Trophoblast cell (in vitro differentiated cells and primary cell): ENCODE results near the gene COA8.

ENCODE experiments used
- DNase-seq, 2 donors: peaks; one replicate each; pipeline ENCODE4 v3.0.0-alpha.2; 2016
- H2AFZ ChIP-seq: 2 replicates; pipeline ENCODE4 v1.6.1; 2013; ENCODE audit warnings: low read length, moderate library complexity, mild to moderate bottlenecking; ENCODE audit not compliant: insufficient read depth, poor library complexity
- H2AK5ac ChIP-seq: 2 replicates; pipeline ENCODE4 v1.6.1; 2013; ENCODE audit warnings: mild to moderate bottlenecking, low read length
- H2BK120ac ChIP-seq: 2 replicates; pipeline ENCODE4 v1.6.1; 2013; ENCODE audit warnings: low read length, mild to moderate bottlenecking, moderate library complexity; ENCODE audit not compliant: insufficient read depth, poor library complexity
- H2BK12ac ChIP-seq: 2 replicates; pipeline ENCODE4 v1.6.1; 2013; ENCODE audit warnings: mild to moderate bottlenecking, low read length, moderate library complexity
- H2BK5ac ChIP-seq: 2 replicates; pipeline ENCODE4 v1.6.1; 2013; ENCODE audit warnings: low read length, low read depth, moderate library complexity, mild to moderate bottlenecking; ENCODE audit not compliant: poor library complexity
- H3K14ac ChIP-seq: 2 replicates; pipeline ENCODE4 v1.6.1; 2013; ENCODE audit warnings: mild to moderate bottlenecking, low read length
- H3K18ac ChIP-seq: 2 replicates; pipeline ENCODE4 v1.6.1; 2013; ENCODE audit warnings: mild to moderate bottlenecking, low read length
- H3K23ac ChIP-seq: 2 replicates; pipeline ENCODE4 v1.6.1; 2013; ENCODE audit warnings: low read length
- H3K27ac ChIP-seq: 2 replicates; pipeline ENCODE4 v1.5.1; 2013; ENCODE audit warnings: low read depth, mild to moderate bottlenecking, inconsistent platforms, low read length, moderate library complexity
- H3K27me3 ChIP-seq: 2 replicates; pipeline ENCODE4 v1.6.1; 2013; ENCODE audit warnings: inconsistent platforms, mild to moderate bottlenecking, low read length, moderate library complexity; ENCODE audit not compliant: insufficient read depth
- H3K36me3 ChIP-seq, 2 experiments: 1 replicate in 1 of 2; 2 replicates in 1 of 2; pipeline ENCODE4 v1.6.1; 2013; ENCODE audit warnings: low read length in 2 of 2, mild to moderate bottlenecking in 2 of 2, moderate library complexity in 1 of 2; ENCODE audit not compliant: insufficient read depth in 2 of 2, control insufficient read depth in 1 of 2
- H3K4ac ChIP-seq: 2 replicates; pipeline ENCODE4 v1.6.1; 2013; ENCODE audit warnings: low read depth, mild to moderate bottlenecking, low read length, moderate library complexity
- H3K4me1 ChIP-seq, 2 experiments: 1 replicate in 1 of 2; 2 replicates in 1 of 2; pipeline ENCODE4 v1.6.1; 2013; ENCODE audit warnings: low read length in 2 of 2, mild to moderate bottlenecking in 2 of 2, moderate library complexity in 1 of 2; ENCODE audit not compliant: insufficient read depth in 2 of 2, control insufficient read depth in 1 of 2
- H3K4me2 ChIP-seq: 2 replicates; pipeline ENCODE4 v1.6.1; 2013; ENCODE audit warnings: inconsistent platforms, mild to moderate bottlenecking, low read length, moderate library complexity
- H3K4me3 ChIP-seq: 2 replicates; pipeline ENCODE4 v1.5.1; 2013; ENCODE audit warnings: mild to moderate bottlenecking, low read depth, low read length, inconsistent platforms
- H3K79me1 ChIP-seq: one replicate; pipeline ENCODE4 v1.6.1; 2013; ENCODE audit warnings: low read length
- H3K79me2 ChIP-seq: 2 replicates; pipeline ENCODE4 v1.6.1; 2013; ENCODE audit warnings: low read length, mild to moderate bottlenecking; ENCODE audit not compliant: control insufficient read depth, insufficient read depth, poor library complexity
- H3K9ac ChIP-seq: 2 replicates; pipeline ENCODE4 v1.6.1; 2013; ENCODE audit warnings: mild to moderate bottlenecking, low read length
- H3K9me3 ChIP-seq: 2 replicates; pipeline ENCODE4 v1.6.1; 2013; ENCODE audit warnings: low read depth, mild to moderate bottlenecking, control low read depth, inconsistent platforms, low read length; ENCODE audit not compliant: insufficient read depth
- H4K12ac ChIP-seq: 2 replicates; pipeline ENCODE4 v1.6.1; 2013; ENCODE audit warnings: low read depth, mild to moderate bottlenecking, low read length, moderate library complexity
- H4K8ac ChIP-seq: 2 replicates; pipeline ENCODE4 v1.6.1; 2013; ENCODE audit warnings: low read depth, mild to moderate bottlenecking, low read length, moderate library complexity
- H4K91ac ChIP-seq: one replicate; pipeline ENCODE4 v1.6.1; 2013; ENCODE audit warnings: low read depth, mild to moderate bottlenecking, low read length, moderate library complexity
- WGBS: extraction: QIAGEN DNeasy Blood & Tissue Kit; methylation state at CpG from one replicate; pipeline ENCODE4 v1.1.7; 2013; ENCODE audit warnings: missing lambda C conversion rate; ENCODE audit not compliant: insufficient read length, insufficient coverage; ENCODE audit errors: extremely low coverage; 5-methylcytosine and 5-hydroxymethylcytosine counted together

COA8 gene

DNA sequence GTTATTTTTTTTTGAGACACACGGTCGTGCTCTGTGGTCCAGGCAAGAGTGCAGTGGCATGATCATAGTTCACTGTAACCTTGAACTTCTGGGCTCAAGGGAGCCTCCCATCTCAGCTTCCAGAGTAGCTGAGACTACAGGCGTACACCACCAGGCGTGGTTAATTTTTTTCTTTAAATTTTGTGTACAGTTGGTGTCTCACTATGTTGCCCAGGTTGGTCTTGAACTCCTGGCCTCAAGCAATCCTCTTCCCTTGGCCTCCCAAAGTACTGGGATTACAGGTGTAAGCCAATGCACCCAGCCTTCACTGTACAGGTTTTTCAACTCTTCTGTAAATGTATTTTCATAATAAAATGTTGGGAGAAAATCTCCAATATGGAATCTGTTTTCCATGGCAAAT, 60.5 kb downstream of the COA8 start:
- Histone ChIP-seq H3K4me2 (no peak overlapping the region), H3K4me1 (peaks cover 7 to 11% of the 10 kb centered on the region in 2 experiments), H2BK120ac (no peak overlapping the region), H4K8ac (no peak overlapping the region), H3K4me3 (no peak overlapping the region), H4K12ac (no peak overlapping the region), H2BK12ac (no peak overlapping the region), H3K79me2 (peaks cover under 1% of the 10 kb centered on the region), H3K23ac (no peak overlapping the region), H3K9me3 (no peaks in the 10 kb centered on the region), H2AFZ (no peak overlapping the region), H3K27ac (no peak overlapping the region), H4K91ac (no peak overlapping the region), H2AK5ac (no peak overlapping the region), H2BK5ac (no peak overlapping the region), H3K36me3 (no peaks in the 10 kb centered on the region), H3K27me3 (no peaks in the 10 kb centered on the region), H3K4ac (no peak overlapping the region), H3K14ac (no peak overlapping the region), H3K79me1 (peaks cover 4% of the 10 kb centered on the region), H3K18ac (no peak overlapping the region), H3K9ac (no peak overlapping the region)
- WGBS = no CpG with 5 or more reads among the region's 4 CpGs
- no peak for DNase-seq

DNA sequence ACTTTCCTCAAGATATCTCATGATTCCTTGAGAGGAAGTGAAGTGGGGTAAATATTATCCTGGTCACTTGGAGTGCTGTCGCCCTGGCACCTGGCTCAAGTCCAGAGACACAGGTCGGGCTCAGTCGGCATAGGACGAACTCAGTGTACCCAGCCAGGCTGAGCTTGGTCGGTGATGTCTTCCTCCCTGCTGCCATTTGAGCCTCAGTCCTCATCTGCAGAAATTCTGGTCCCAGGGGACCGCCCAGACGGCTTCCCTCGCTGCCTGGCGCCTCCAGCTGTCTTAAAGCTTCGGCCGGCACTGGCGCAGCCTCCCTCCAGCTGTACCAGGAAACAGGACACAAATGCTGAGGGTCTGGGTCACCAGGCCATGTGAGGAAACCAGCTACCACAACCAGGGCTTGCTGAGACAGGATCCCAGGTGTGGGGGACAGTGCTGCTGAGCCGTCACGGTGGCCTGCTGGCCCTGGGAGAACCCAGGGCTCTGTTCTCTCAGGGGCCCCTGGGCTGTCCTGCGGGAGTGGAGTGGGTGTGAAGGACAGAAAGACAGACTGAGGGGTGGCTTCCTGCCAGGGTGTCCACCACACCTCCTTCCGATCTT, 61.2 kb downstream of the COA8 start:
- H3K4me1 ChIP-seq = peaks cover 9 to 13% of the 10 kb centered on the region in 2 experiments
- H2BK5ac ChIP-seq = no peak overlapping the region
- H2BK12ac ChIP-seq = peak overlapping the region; percentile 8
- no peak overlapping the region for H3K9ac ChIP-seq
- no peaks in the 10 kb centered on the region for H3K9me3 ChIP-seq
- H2AK5ac ChIP-seq = peak overlapping the region; percentile 77
- no peak overlapping the region for H3K4ac ChIP-seq
- H4K91ac ChIP-seq = peak overlapping the region; percentile 52
- H4K8ac ChIP-seq = no peak overlapping the region
- no peak overlapping the region for H3K18ac ChIP-seq
- no peaks in the 10 kb centered on the region for H3K27me3 ChIP-seq
- WGBS = no CpG with 5 or more reads among the region's 16 CpGs
- H3K4me3 ChIP-seq = no peak overlapping the region
- no peak overlapping the region for H3K27ac ChIP-seq
- no peaks in the 10 kb centered on the region for H3K36me3 ChIP-seq
- DNase-seq = no peak
- H2AFZ ChIP-seq = no peak overlapping the region
- no peak overlapping the region for H2BK120ac ChIP-seq
- no peak overlapping the region for H3K23ac ChIP-seq
- peaks cover 6% of the 10 kb centered on the region for H3K79me2 ChIP-seq
- no peak overlapping the region for H4K12ac ChIP-seq
- no peak overlapping the region for H3K14ac ChIP-seq
- peaks cover 11% of the 10 kb centered on the region for H3K79me1 ChIP-seq
- H3K4me2 ChIP-seq = no peak overlapping the region

DNA sequence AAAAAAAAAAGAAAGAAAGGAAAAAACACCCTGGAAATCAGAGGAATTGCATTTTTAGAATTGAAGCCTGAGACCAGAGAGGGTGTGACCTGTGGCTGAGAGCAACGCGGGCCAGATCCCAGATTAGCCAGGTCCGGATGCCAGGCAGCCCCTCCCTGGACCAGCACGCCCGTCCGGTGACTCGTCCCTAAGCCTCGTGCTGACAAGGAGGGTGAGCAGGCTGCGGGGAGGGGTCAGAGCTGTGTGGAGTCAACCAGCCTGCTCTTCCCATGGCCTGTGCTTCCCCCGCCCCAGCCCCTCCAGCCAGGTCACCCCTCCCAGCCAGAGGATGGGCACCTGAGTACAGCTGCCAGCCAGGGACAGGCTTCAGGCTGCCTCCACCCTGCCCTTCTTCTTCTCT, 62.1 kb downstream of the COA8 start:
- H3K27ac ChIP-seq = no peak overlapping the region
- peaks cover 9 to 13% of the 10 kb centered on the region in 2 experiments for H3K4me1 ChIP-seq
- no peak overlapping the region for H3K23ac ChIP-seq
- H4K8ac ChIP-seq = no peak overlapping the region
- no peak overlapping the region for H2BK120ac ChIP-seq
- H3K18ac ChIP-seq = no peak overlapping the region
- H3K79me2 ChIP-seq = peaks cover 14% of the 10 kb centered on the region
- no peak overlapping the region for H2AFZ ChIP-seq
- H3K79me1 ChIP-seq = peaks cover 19% of the 10 kb centered on the region
- H4K91ac ChIP-seq = no peak overlapping the region
- no peaks in the 10 kb centered on the region for H3K27me3 ChIP-seq
- no peak overlapping the region for H3K4me3 ChIP-seq
- H3K9me3 ChIP-seq = no peaks in the 10 kb centered on the region
- H3K4me2 ChIP-seq = no peak overlapping the region
- no peak overlapping the region for H3K9ac ChIP-seq
- H3K14ac ChIP-seq = no peak overlapping the region
- DNase-seq = peak; percentile 93 to 95
- no peak overlapping the region for H2BK12ac ChIP-seq
- H3K4ac ChIP-seq = no peak overlapping the region
- H4K12ac ChIP-seq = no peak overlapping the region
- no peak overlapping the region for H2AK5ac ChIP-seq
- H2BK5ac ChIP-seq = no peak overlapping the region
- no CpG with 5 or more reads among the region's 10 CpGs for WGBS
- no peaks in the 10 kb centered on the region for H3K36me3 ChIP-seq

GRCh38 chr14:103625356-103626095, 62.8 kb downstream of the COA8 start:
- Histone ChIP-seq H3K27me3 (no peaks in the 10 kb centered on the region), H3K9me3 (no peaks in the 10 kb centered on the region), H3K79me1 (peaks cover 21% of the 10 kb centered on the region), H4K12ac (no peak overlapping the region), H3K18ac (no peak overlapping the region), H3K36me3 (no peaks in the 10 kb centered on the region), H2BK12ac (no peak overlapping the region), H4K8ac (no peak overlapping the region), H3K4ac (no peak overlapping the region), H4K91ac (no peak overlapping the region), H3K79me2 (peaks cover 15% of the 10 kb centered on the region), H3K14ac (no peak overlapping the region), H2AK5ac (no peak overlapping the region), H2BK120ac (no peak overlapping the region), H3K23ac (no peak overlapping the region), H3K4me1 (peaks cover 9 to 13% of the 10 kb centered on the region in 2 experiments), H3K4me3 (no peak overlapping the region), H2BK5ac (no peak overlapping the region), H3K4me2 (no peak overlapping the region), H3K9ac (no peak overlapping the region), H2AFZ (no peak overlapping the region), H3K27ac (no peak overlapping the region)
- no CpG with 5 or more reads among the region's 11 CpGs for WGBS
- no peak for DNase-seq
